ENCODE measurements around the gene ETDC.

DNA sequence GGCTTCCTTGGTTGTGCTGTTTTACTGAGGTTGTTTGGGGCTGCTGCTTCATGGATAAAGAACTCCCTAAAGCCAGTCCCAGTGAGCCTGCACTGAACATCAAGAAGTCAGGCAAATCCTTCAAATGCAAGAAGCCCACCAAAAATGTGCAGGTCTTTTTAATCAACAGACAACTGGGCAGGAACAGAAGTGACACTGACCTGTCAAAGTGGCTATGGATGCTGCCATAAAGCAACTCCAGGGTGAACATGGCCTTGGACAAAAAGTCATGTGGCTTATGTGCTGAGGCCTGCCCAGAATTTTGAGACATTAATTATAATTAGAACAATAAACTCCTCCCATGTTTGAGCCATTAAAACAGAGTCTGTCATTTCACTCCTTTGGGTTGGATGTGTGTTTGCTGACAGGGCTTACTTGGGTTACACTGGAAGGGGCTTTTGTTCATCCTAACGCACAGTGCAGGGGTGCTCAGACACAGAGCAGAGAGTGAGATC is at the start of gene ETDC:
- TF ChIP-seq, protein P1, sequence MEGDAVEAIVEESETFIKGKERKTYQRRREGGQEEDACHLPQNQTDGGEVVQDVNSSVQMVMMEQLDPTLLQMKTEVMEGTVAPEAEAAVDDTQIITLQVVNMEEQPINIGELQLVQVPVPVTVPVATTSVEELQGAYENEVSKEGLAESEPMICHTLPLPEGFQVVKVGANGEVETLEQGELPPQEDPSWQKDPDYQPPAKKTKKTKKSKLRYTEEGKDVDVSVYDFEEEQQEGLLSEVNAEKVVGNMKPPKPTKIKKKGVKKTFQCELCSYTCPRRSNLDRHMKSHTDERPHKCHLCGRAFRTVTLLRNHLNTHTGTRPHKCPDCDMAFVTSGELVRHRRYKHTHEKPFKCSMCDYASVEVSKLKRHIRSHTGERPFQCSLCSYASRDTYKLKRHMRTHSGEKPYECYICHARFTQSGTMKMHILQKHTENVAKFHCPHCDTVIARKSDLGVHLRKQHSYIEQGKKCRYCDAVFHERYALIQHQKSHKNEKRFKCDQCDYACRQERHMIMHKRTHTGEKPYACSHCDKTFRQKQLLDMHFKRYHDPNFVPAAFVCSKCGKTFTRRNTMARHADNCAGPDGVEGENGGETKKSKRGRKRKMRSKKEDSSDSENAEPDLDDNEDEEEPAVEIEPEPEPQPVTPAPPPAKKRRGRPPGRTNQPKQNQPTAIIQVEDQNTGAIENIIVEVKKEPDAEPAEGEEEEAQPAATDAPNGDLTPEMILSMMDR (conservative IDR thresholded peaks at IDR 0.05; ENCODE audit: low read depth, low read length) = no peak
- TF ChIP-seq EZH2phosphoT487 (IDR thresholded peaks at IDR 0.05; ENCODE audit: borderline replicate concordance, low read length) (no peak), EZH2 (IDR thresholded peaks at IDR 0.05; ENCODE audit: low read length, unreplicated experiment) (no peak)
